IMR-90 (cell line): ENCODE measurements around the gene RMDN2. TPM values are rescaled to one million over a fixed set of nuclear protein-coding genes. Genes with fewer than 3 reads are reported as not detected.

Source experiments
- ATAC-seq: fragments of 200-7000 bp; cut with Tn5 transposase; 2 replicates; pipeline ENCODE4 v1.9.1; 2020; ENCODE audit warnings: low read depth, mild to moderate bottlenecking, moderate library complexity
- BruUV-seq: library from RNA; stranded (reverse); fragments of 400-500 nt; replicated peaks from 2 replicates; lab custom pipeline; 2021; lab: Mats Ljungman, UMichigan
- CTCF ChIA-PET: fragments of 300-600 bp; formaldehyde crosslinking; extraction: SDS; loops from one replicate; lab custom pipeline; 2021; ENCODE audit warnings: antibody characterized with exemption; lab: Yijun Ruan, JAX
- POLR2A ChIA-PET: fragments of 300-600 bp; sonication (Branson Sonifier 250); formaldehyde crosslinking; loops from one replicate; lab custom pipeline; 2022; ENCODE audit warnings: antibody characterized with exemption; ENCODE audit not compliant: unreplicated experiment; lab: Charles Lee
- DNase-seq: peaks from one replicate; pipeline ENCODE4 v3.0.0; 2013
- H2AFZ ChIP-seq: replicated peaks from 2 replicates; pipeline ENCODE3; 2013; ENCODE audit warnings: low read length, mild to moderate bottlenecking; ENCODE audit not compliant: poor library complexity
- H2AK5ac ChIP-seq: 2 replicates; pipeline ENCODE4 v1.6.1; 2013; ENCODE audit warnings: low read depth, low read length, inconsistent platforms
- H2AK9ac ChIP-seq: replicated peaks from 2 replicates; pipeline ENCODE3; 2013; ENCODE audit warnings: mild to moderate bottlenecking, low read depth, low read length, moderate library complexity; ENCODE audit not compliant: poor library complexity
- H2BK120ac ChIP-seq: 2 replicates; pipeline ENCODE4 v1.6.1; 2013; ENCODE audit warnings: low read depth, low read length, inconsistent platforms
- H2BK15ac ChIP-seq: 3 replicates; pipeline ENCODE4 v1.6.1; 2013; ENCODE audit warnings: low read depth, low read length, inconsistent platforms
- H2BK20ac ChIP-seq: 2 replicates; pipeline ENCODE4 v1.6.1; 2013; ENCODE audit warnings: low read depth, mild to moderate bottlenecking, inconsistent platforms, low read length, moderate library complexity
- H2BK5ac ChIP-seq: 2 replicates; pipeline ENCODE4 v1.6.1; 2013; ENCODE audit warnings: mild to moderate bottlenecking, low read depth, low read length, inconsistent platforms; ENCODE audit not compliant: poor library complexity, severe bottlenecking
- H3K14ac ChIP-seq: replicated peaks from 2 replicates; pipeline ENCODE4 v1.6.1; 2013; ENCODE audit warnings: low read depth, low read length, inconsistent platforms
- H3K18ac ChIP-seq: 2 replicates; pipeline ENCODE4 v1.6.1; 2013; ENCODE audit warnings: low read depth, low read length, control low read depth
- H3K23ac ChIP-seq: 2 replicates; pipeline ENCODE4 v1.6.1; 2013; ENCODE audit warnings: low read depth, low read length, inconsistent platforms
- H3K27ac ChIP-seq: 2 replicates; pipeline ENCODE4 v1.5.1; 2013; ENCODE audit warnings: mild to moderate bottlenecking, control low read depth, low read length; ENCODE audit not compliant: insufficient read depth
- H3K27me3 ChIP-seq: 2 replicates; pipeline ENCODE4 v1.6.1; 2013; ENCODE audit warnings: low read length; ENCODE audit not compliant: control insufficient read depth, insufficient read depth
- H3K36me3 ChIP-seq: 2 replicates; pipeline ENCODE4 v1.6.1; 2013; ENCODE audit warnings: low read length, mixed read lengths; ENCODE audit not compliant: control insufficient read depth, insufficient read depth
- H3K4ac ChIP-seq: 2 replicates; pipeline ENCODE4 v1.6.1; 2013; ENCODE audit warnings: low read depth, low read length, inconsistent platforms
- H3K4me1 ChIP-seq: 2 replicates; pipeline ENCODE4 v1.6.1; 2013; ENCODE audit warnings: low read length, mixed read lengths; ENCODE audit not compliant: control insufficient read depth, insufficient read depth
- H3K4me2 ChIP-seq: 2 replicates; pipeline ENCODE4 v1.6.1; 2013; ENCODE audit warnings: low read depth, mild to moderate bottlenecking, control low read depth, low read length, moderate library complexity
- H3K4me3 ChIP-seq: 2 replicates; pipeline ENCODE4 v1.5.1; 2013; ENCODE audit warnings: low read depth, mild to moderate bottlenecking, control low read depth, low read length, moderate library complexity; ENCODE audit not compliant: insufficient read depth
- H3K56ac ChIP-seq: 2 replicates; pipeline ENCODE4 v1.6.1; 2013; ENCODE audit warnings: low read length, inconsistent platforms; ENCODE audit not compliant: insufficient read depth; ENCODE audit errors: extremely low read depth
- H3K79me1 ChIP-seq, 2 experiments: 2 replicates each; pipeline ENCODE4 v1.6.1; 2013; ENCODE audit warnings: low read length in 2 of 2, inconsistent platforms in 1 of 2, low read depth in 1 of 2
- H3K9ac ChIP-seq: 2 replicates; pipeline ENCODE4 v1.6.1; 2013; ENCODE audit warnings: low read depth, low read length, control low read depth
- H3K9me1 ChIP-seq: 2 replicates; pipeline ENCODE4 v1.6.1; 2013; ENCODE audit warnings: low read length, inconsistent platforms; ENCODE audit not compliant: insufficient read depth
- H3K9me3 ChIP-seq: 2 replicates; pipeline ENCODE4 v1.6.1; 2013; ENCODE audit warnings: low read length; ENCODE audit not compliant: control insufficient read depth, insufficient read depth
- H4K20me1 ChIP-seq: 2 replicates; pipeline ENCODE4 v1.6.1; 2013; ENCODE audit warnings: low read length, inconsistent platforms; ENCODE audit not compliant: insufficient read depth
- H4K5ac ChIP-seq: 2 replicates; pipeline ENCODE4 v1.6.1; 2013; ENCODE audit warnings: mild to moderate bottlenecking, low read depth, low read length, control low read depth
- H4K8ac ChIP-seq, 2 experiments: 2 replicates each; pipeline ENCODE4 v1.6.1; 2013; ENCODE audit warnings: low read depth in 2 of 2, low read length in 2 of 2, control low read depth in 1 of 2, inconsistent platforms in 1 of 2
- H4K91ac ChIP-seq: 2 replicates; pipeline ENCODE4 v1.6.1; 2013; ENCODE audit warnings: low read depth, low read length, inconsistent platforms; ENCODE audit not compliant: insufficient read depth
- NFE2L2 ChIP-seq: fragments of 150-350 bp; IDR thresholded peaks from 2 replicates; pipeline ENCODE4 v1.6.1; 2016; ENCODE audit warnings: low read depth, mild to moderate bottlenecking, low read length
- WGBS, 2 experiments: methylation state at CpG; one replicate each; pipeline versions ENCODE4 v1.1.5 to v1.1.7; 2013; ENCODE audit warnings: missing lambda C conversion rate in 2 of 2; ENCODE audit not compliant: insufficient read length in 1 of 2; ENCODE audit errors: extremely low coverage in 2 of 2; 5-methylcytosine and 5-hydroxymethylcytosine counted together
- dilution Hi-C: fragments of 300-500 bp; cut with HindIII; formaldehyde crosslinking; loops from one replicate; pipeline ENCODE4 v1.14.3; 2018; ENCODE audit warnings: low sequenced_read_pairs; ENCODE audit not compliant: unreplicated experiment
- in situ Hi-C: fragments of 300-500 bp; cut with MboI; formaldehyde crosslinking; loops from 3 replicates; pipeline ENCODE4 v1.14.3; 2019; ENCODE audit warnings: low sequenced_read_pairs, inconsistent platforms, mixed read lengths
- intact Hi-C: fragments of 100-400 bp; cut with micrococcal nuclease; formaldehyde crosslinking; loops from 2 replicates; pipeline ENCODE4 v1.10.0; 2022
- polyA plus RNA-seq, 3 experiments: library from polyadenylated mRNA; depleted of rRNA; stranded (reverse); fragments of >200 nt; gene quantifications; 2 replicates each; pipeline ENCODE4 v1.2.3, GENCODE V29; 2012; ENCODE audit warnings: low replicate concordance in 1 of 3
- total RNA-seq: library from RNA; depleted of rRNA; stranded (reverse); fragments of >200 nt; gene quantifications from 2 replicates; pipeline ENCODE4 v1.2.3, GENCODE V29; 2012
- TF ChIP-seq, protein P1 (sequence below): fragments of 150-350 bp; IDR thresholded peaks from 2 replicates; pipeline ENCODE4 v1.6.1; 2017; ENCODE audit warnings: mild to moderate bottlenecking, antibody characterized with exemption, low read length, low read depth

The RMDN2 gene
- total and polyA plus RNA-seq, 2 of the 4 experiments (the other 2 are of a cell fraction) = 2.3 to 3.0 TPM

DNA sequence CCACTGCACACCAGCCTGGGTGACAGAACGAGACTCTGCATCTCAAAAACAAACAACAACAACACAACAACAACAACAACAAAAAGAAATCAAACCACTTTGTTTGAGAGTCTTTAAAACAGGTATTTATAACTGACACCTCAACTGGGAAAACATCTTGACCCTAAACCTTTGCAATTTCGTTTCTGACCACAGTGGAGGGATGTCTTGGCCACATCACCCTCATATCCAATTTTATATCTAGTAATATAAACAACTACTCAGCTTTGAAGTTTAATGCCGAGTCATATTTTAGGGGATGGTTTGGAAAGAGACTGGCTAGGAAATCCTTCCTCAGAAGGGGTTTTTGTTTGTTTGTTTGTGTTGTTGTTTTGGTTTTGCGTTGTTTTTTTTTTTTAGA, 37.8 kb upstream of the RMDN2 start:
- Histone ChIP-seq H2BK5ac (no peak overlapping the region), H3K9ac (no peak overlapping the region)
- in situ Hi-C loops = loop anchor here (25.0 kb wide), 1 partner anchor 725 kb away; the partner anchor contains the start of gene EIF2AK2

More for the DNA sequence above, 37.8 kb upstream of the RMDN2 start:
- Histone ChIP-seq H3K9me1 (no peaks in the 10 kb centered on the region), H3K14ac (no peak overlapping the region), H3K18ac (no peak overlapping the region), H3K9me3 (no peaks in the 10 kb centered on the region), H3K27me3 (peaks cover 11% of the 10 kb centered on the region), H4K5ac (no peak overlapping the region), H3K23ac (no peak overlapping the region), H3K4ac (no peak overlapping the region), H4K91ac (no peak overlapping the region), H2AK9ac (no peak overlapping the region), H3K79me1 (no peaks in the 10 kb centered on the region), H3K4me1 (no peaks in the 10 kb centered on the region), H3K4me3 (no peak overlapping the region), H3K36me3 (no peaks in the 10 kb centered on the region), H3K4me2 (no peak overlapping the region), H3K27ac (no peak overlapping the region), H2AK5ac (no peak overlapping the region), H2BK20ac (no peak overlapping the region), H2BK15ac (no peak overlapping the region), H4K8ac (no peak overlapping the region), H4K20me1 (no peaks in the 10 kb centered on the region), H2AFZ (no peak overlapping the region), H2BK120ac (no peak overlapping the region), H3K56ac (no peak overlapping the region)
- no peak for ATAC-seq
- ChIA-PET POLR2A (no interaction called here), CTCF (interaction anchor here (0.6 to 1.9 kb wide), 3 partner anchors 10 to 52 kb away, joined by 4 to 6 read pairs (median 6); no protein-coding TSS in a partner anchor)
- dilution Hi-C loops (no loop called here), intact Hi-C loops (no loop called here)
- WGBS, 2 experiments = no CpG with 5 or more reads among the region's 4 CpGs
- TF ChIP-seq, protein P1, sequence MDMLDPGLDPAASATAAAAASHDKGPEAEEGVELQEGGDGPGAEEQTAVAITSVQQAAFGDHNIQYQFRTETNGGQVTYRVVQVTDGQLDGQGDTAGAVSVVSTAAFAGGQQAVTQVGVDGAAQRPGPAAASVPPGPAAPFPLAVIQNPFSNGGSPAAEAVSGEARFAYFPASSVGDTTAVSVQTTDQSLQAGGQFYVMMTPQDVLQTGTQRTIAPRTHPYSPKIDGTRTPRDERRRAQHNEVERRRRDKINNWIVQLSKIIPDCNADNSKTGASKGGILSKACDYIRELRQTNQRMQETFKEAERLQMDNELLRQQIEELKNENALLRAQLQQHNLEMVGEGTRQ = no peak
- 0 out of 2 replicates have a peak, but pooled peaks have one; percentile 24 for TF ChIP-seq NFE2L2
- no peak for DNase-seq
- BruUV-seq = no TSS peak
